ENCODE results near the gene EBF3. TPM values are rescaled to one million over a fixed set of nuclear protein-coding genes. Genes with fewer than 3 reads are reported as not detected.

EBF3 gene
- total RNA-seq, 1 experiment from 2014 or later = not detected

DNA sequence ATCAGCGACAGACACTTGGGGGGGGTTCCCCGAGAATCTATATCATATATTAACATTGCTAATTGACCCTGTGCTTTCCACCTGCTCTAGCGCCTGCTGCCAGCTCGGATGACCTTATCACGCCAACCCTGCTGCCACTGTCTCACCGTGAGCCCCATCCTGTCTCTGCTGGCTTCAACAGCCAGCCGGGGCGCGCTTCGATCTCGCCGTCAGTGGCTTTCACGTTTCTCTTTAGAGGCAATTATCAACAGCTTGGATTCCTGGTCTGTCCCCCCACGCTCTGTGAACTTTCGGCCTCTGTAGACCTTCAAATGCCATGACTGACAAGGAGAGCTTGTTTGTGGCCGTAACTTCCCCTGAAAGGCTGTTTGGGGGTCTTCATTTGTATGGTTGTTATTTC is 123.0 kb downstream of the EBF3 start:
- Histone ChIP-seq H3K4me1 (ENCODE audit: insufficient read depth, low read length) (no peaks in the 10 kb centered on the region), H4K20me1 (ENCODE audit: low read length) (no peaks in the 10 kb centered on the region), H3K9ac (ENCODE audit: low read length) (no peak overlapping the region), H3K4me3 (ENCODE audit: low read length) (no peak overlapping the region), H3F3A (ENCODE audit: low read length, unreplicated experiment) (no peaks in the 10 kb centered on the region), H3K79me2 (ENCODE audit: low read length) (no peaks in the 10 kb centered on the region), H3K27me3 (ENCODE audit: low read length) (peaks cover 15% of the 10 kb centered on the region; the same call in 1 of the 2 replicates), H2AFZ (ENCODE audit: low read length) (no peak overlapping the region), H3K4me2 (ENCODE audit: low read length) (no peak overlapping the region), H3K36me3 (ENCODE audit: low read depth, low read length) (no peaks in the 10 kb centered on the region), H3K27ac (ENCODE audit: low read length) (no peak overlapping the region), H3K9me2 (replicated peaks; ENCODE audit: low read length) (no peaks in the 10 kb centered on the region), H3K9me3 (ENCODE audit: low read length) (no peaks in the 10 kb centered on the region)
- no peak for TF ChIP-seq EZH2 (IDR thresholded peaks at IDR 0.05; ENCODE audit: low read length, unreplicated experiment)
- no peak for TF ChIP-seq EZH2phosphoT487 (IDR thresholded peaks at IDR 0.05; ENCODE audit: borderline replicate concordance, low read length)
- TF ChIP-seq, protein P1, sequence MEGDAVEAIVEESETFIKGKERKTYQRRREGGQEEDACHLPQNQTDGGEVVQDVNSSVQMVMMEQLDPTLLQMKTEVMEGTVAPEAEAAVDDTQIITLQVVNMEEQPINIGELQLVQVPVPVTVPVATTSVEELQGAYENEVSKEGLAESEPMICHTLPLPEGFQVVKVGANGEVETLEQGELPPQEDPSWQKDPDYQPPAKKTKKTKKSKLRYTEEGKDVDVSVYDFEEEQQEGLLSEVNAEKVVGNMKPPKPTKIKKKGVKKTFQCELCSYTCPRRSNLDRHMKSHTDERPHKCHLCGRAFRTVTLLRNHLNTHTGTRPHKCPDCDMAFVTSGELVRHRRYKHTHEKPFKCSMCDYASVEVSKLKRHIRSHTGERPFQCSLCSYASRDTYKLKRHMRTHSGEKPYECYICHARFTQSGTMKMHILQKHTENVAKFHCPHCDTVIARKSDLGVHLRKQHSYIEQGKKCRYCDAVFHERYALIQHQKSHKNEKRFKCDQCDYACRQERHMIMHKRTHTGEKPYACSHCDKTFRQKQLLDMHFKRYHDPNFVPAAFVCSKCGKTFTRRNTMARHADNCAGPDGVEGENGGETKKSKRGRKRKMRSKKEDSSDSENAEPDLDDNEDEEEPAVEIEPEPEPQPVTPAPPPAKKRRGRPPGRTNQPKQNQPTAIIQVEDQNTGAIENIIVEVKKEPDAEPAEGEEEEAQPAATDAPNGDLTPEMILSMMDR (conservative IDR thresholded peaks at IDR 0.05; ENCODE audit: low read depth, low read length) = no peak
- no peak for ATAC-seq
- intact Hi-C loops (cut with micrococcal nuclease) = no loop called here
- CTCF ChIA-PET = no interaction called here
- POLR2A ChIA-PET (ENCODE audit: unreplicated experiment) = no interaction called here
- no TSS peak for BruUV-seq (replicated peaks)
- no peak for DNase-seq

- ChIA-PET CTCF (no interaction called here), POLR2A (ENCODE audit: unreplicated experiment) (no interaction called here)
- H3K9me2 ChIP-seq (replicated peaks; ENCODE audit: low read length) = no peaks in the 10 kb centered on the region
These were observed 123.9 kb downstream of the EBF3 start for GRCh38 chr10:129840196-129840590.

More at GRCh38 chr10:129840196-129840590, 123.9 kb downstream of the EBF3 start:
- Histone ChIP-seq H3K36me3 (ENCODE audit: low read depth, low read length) (no peaks in the 10 kb centered on the region), H3K27ac (ENCODE audit: low read length) (no peak overlapping the region), H4K20me1 (ENCODE audit: low read length) (no peaks in the 10 kb centered on the region), H3K9me3 (ENCODE audit: low read length) (no peaks in the 10 kb centered on the region), H3K4me1 (ENCODE audit: insufficient read depth, low read length) (no peaks in the 10 kb centered on the region), H3K27me3 (ENCODE audit: low read length) (peaks cover 11% of the 10 kb centered on the region; the same call in 1 of the 2 replicates), H3K4me2 (ENCODE audit: low read length) (no peak overlapping the region), H3K9ac (ENCODE audit: low read length) (no peak overlapping the region), H3K4me3 (ENCODE audit: low read length) (no peak overlapping the region), H3K79me2 (ENCODE audit: low read length) (no peaks in the 10 kb centered on the region), H2AFZ (ENCODE audit: low read length) (no peak overlapping the region), H3F3A (ENCODE audit: low read length, unreplicated experiment) (no peaks in the 10 kb centered on the region)
- TF ChIP-seq, protein P1 (conservative IDR thresholded peaks at IDR 0.05; ENCODE audit: low read depth, low read length) = no peak
- TF ChIP-seq EZH2phosphoT487 (IDR thresholded peaks at IDR 0.05; ENCODE audit: borderline replicate concordance, low read length) (no peak), EZH2 (IDR thresholded peaks at IDR 0.05; ENCODE audit: low read length, unreplicated experiment) (no peak)
- no TSS peak for BruUV-seq (replicated peaks)
- intact Hi-C loops (cut with micrococcal nuclease) = no loop called here
- ATAC-seq (no peak), DNase-seq (no peak)
